Measurements from ENCODE around the gene CD37.
"Not testable (repeated sequence)": the region's sequence is repeated elsewhere in the genome, so short reads cannot be mapped to it uniquely, and the experiment has no call there.

DNA sequence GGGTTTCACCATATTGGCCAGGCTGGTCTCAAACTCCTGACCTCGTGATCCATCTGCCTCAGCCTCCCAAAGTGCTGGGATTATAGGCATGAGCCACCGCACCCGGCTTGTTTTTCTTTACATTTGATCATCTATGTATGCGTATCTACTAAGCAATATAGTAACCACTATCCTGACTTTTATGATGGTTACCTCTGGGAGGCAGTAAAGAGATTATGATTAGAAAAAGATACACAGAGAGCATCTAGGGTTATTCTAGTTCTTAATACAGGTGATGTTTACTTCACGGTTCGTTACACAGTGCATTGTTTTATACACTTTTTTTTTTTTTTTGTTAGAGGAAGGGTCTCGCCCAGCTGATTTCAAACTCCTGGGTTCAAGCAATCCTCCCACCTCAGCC, 28.5 kb upstream of the CD37 start:
- TF ChIP-seq, protein P1, sequence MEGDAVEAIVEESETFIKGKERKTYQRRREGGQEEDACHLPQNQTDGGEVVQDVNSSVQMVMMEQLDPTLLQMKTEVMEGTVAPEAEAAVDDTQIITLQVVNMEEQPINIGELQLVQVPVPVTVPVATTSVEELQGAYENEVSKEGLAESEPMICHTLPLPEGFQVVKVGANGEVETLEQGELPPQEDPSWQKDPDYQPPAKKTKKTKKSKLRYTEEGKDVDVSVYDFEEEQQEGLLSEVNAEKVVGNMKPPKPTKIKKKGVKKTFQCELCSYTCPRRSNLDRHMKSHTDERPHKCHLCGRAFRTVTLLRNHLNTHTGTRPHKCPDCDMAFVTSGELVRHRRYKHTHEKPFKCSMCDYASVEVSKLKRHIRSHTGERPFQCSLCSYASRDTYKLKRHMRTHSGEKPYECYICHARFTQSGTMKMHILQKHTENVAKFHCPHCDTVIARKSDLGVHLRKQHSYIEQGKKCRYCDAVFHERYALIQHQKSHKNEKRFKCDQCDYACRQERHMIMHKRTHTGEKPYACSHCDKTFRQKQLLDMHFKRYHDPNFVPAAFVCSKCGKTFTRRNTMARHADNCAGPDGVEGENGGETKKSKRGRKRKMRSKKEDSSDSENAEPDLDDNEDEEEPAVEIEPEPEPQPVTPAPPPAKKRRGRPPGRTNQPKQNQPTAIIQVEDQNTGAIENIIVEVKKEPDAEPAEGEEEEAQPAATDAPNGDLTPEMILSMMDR (conservative IDR thresholded peaks at IDR 0.05; ENCODE audit: low read depth, low read length) = not testable (repeated sequence)
- TF ChIP-seq RAD21 (IDR thresholded peaks at IDR 0.05; ENCODE audit: low read length); MXI1 (IDR thresholded peaks at IDR 0.05; ENCODE audit: borderline replicate concordance, low read depth, low read length); POLR2A (IDR thresholded peaks at IDR 0.05; ENCODE audit: low read depth, low read length); SMC3 (IDR thresholded peaks at IDR 0.05; ENCODE audit: low read depth, low read length); RFX5 (IDR thresholded peaks at IDR 0.05; ENCODE audit: low read depth, low read length); MAFK (IDR thresholded peaks at IDR 0.05; ENCODE audit: low read depth, low read length); BHLHE40 (IDR thresholded peaks at IDR 0.05; ENCODE audit: low read depth, low read length); MAZ (IDR thresholded peaks at IDR 0.05; ENCODE audit: borderline replicate concordance, low read depth, low read length); RCOR1 (IDR thresholded peaks at IDR 0.05; ENCODE audit: insufficient replicate concordance, low read length); CHD1 (IDR thresholded peaks at IDR 0.05; ENCODE audit: low read depth, low read length); CEBPB (IDR thresholded peaks at IDR 0.05; ENCODE audit: low read depth, low read length); NFE2L2 (IDR thresholded peaks at IDR 0.05; ENCODE audit: low read depth, low read length): not testable (repeated sequence)
- TF ChIP-seq, protein P2, sequence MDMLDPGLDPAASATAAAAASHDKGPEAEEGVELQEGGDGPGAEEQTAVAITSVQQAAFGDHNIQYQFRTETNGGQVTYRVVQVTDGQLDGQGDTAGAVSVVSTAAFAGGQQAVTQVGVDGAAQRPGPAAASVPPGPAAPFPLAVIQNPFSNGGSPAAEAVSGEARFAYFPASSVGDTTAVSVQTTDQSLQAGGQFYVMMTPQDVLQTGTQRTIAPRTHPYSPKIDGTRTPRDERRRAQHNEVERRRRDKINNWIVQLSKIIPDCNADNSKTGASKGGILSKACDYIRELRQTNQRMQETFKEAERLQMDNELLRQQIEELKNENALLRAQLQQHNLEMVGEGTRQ (IDR thresholded peaks at IDR 0.05; ENCODE audit: low read depth, low read length) = not testable (repeated sequence)
